ENCODE data around the gene ARMH1. TPM values are rescaled to one million over a fixed set of nuclear protein-coding genes. Genes with fewer than 3 reads are reported as not detected.

ARMH1 gene
- total and polyA plus RNA-seq, 11 donors = 0.33 to 9.9 (median 0.70) TPM; not detected in 3

DNA sequence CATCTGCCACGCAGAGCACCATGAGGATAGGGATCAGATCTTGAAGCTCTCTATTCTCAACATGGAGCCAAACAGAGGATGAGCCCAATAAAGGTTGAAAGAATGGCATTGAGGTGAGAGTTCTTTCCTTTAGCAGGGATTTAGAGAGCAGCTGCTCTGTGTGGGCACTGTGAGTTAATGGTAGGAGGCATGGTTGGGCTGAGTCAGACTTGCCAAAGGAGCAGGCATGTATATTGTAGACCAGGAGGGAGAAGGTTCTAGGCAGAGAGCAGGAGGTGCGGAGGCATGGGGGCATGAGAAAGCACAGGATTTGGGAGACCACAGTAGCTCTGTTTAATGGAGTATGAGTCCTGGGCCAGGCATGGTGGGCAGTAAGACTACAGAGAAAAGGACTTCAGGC lies 32.3 kb upstream of the ARMH1 start:
- Histone ChIP-seq H3K4me3 (no peak overlapping the region), H3K9me3 (no peaks in the 10 kb centered on the region), H3K36me3 (peaks cover 0 to 100% (median 95%) of the 10 kb centered on the region in 9 donors), H3K27me3 (no peaks in the 10 kb centered on the region), H3K4me1 (peaks cover 0 to 56% (median 18%) of the 10 kb centered on the region in 12 donors), H3K27ac (peak overlapping the region in 2 of 12 donors; percentile 6 to 20)
- 94 to 98% (median 97%) methylated on average over 2 of the region's 2 CpGs for WGBS, 4 donors
- DNase-seq (no peak), ATAC-seq (no peak)
- intact Hi-C loops (cut with DNase I) = no loop called here
- TF ChIP-seq POLR2A (IDR thresholded peaks at IDR 0.05) (no peak), CTCF (IDR thresholded peaks at IDR 0.05) (no peak)

- no peak overlapping the region for H3K4me3 ChIP-seq
- DNase-seq (no peak), ATAC-seq (no peak)
- TF ChIP-seq POLR2A (IDR thresholded peaks at IDR 0.05) = no peak
- TF ChIP-seq CTCF (IDR thresholded peaks at IDR 0.05) = no peak
- intact Hi-C loops (cut with DNase I) = no loop called here
- peaks cover 0 to 100% (median 95%) of the 10 kb centered on the region in 9 donors for H3K36me3 ChIP-seq
- no peaks in the 10 kb centered on the region for H3K9me3 ChIP-seq
- H3K27ac ChIP-seq = peak overlapping the region in 3 of 12 donors; percentile 33 to 82 (median 51)
- 81 to 88% (median 87%) methylated on average over 3 of the region's 3 CpGs for WGBS, 4 donors
- H3K4me1 ChIP-seq = peaks cover 0 to 50% (median 17%) of the 10 kb centered on the region in 12 donors
- no peaks in the 10 kb centered on the region for H3K27me3 ChIP-seq
Measured at GRCh38 chr1:44642925-44643324, 31.6 kb upstream of the ARMH1 start.

DNA sequence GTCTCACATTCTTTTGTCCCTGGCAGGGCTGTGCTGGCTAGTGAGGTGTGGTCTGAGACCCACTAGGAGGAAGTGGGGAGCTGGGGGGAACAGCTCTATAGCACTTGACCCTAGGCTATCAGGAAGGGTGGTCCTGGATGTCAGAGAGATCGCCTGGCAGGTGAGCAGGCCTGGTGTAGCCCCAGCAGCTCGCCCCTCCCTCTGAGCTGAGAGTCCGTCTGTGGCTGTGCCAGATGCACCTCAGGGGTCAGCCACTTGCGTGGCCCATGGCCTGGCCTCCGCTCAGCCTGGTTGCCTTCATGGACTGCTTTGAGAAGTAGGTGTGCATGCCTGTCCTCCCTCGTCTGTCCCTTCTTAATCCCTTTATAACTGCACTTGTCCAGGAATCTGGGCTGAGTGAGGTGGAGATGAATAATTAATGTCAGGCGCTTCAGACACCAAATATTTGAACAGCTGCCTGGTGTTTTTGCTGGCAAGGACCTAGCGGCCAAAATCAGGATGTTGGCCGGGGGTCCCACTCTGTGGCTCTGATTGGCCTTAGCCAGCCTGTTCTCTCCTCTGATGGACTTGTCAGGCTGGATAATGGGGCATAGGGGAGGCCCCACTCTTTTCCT lies 30.7 kb upstream of the ARMH1 start:
- Histone ChIP-seq H3K27ac (peak overlapping the region in 6 of 12 donors; percentile 15 to 82 (median 32)), H3K4me3 (no peak overlapping the region), H3K36me3 (peaks cover 0 to 100% (median 94%) of the 10 kb centered on the region in 9 donors), H3K27me3 (no peaks in the 10 kb centered on the region), H3K4me1 (peaks cover 0 to 47% (median 17%) of the 10 kb centered on the region in 12 donors), H3K9me3 (no peaks in the 10 kb centered on the region)
- WGBS, 4 donors = 48 to 73% (median 63%) methylated on average over 8 to 9 of the region's 9 CpGs
- ATAC-seq (peak in 1 of 4 donors; percentile 8), DNase-seq (no peak)
- TF ChIP-seq POLR2A (IDR thresholded peaks at IDR 0.05) = no peak
- TF ChIP-seq CTCF (IDR thresholded peaks at IDR 0.05) = no peak
- intact Hi-C loops (cut with DNase I) = no loop called here

DNA sequence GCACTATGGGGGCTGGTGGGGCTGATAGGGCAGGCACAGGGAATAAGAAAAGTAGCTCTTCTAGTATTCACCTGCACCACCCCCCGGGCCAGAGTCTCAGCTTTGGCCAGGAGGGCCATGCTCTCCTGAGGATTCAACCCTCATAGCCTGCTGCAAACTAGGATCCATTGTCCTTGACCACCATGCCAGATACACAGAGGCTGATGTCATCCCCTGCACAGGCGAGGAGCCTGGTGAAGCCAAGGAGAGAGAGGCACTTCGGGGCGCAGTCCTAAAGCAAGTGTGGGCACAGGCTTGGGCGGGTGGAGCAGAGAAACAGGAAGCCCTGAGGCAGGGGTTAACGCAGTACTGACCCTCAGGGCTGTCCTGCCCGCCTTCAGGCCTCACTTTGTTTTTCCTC lies 29.7 kb upstream of the ARMH1 start:
- Histone ChIP-seq H3K4me3 (no peak overlapping the region), H3K9me3 (no peaks in the 10 kb centered on the region), H3K36me3 (peaks cover 0 to 100% (median 92%) of the 10 kb centered on the region in 9 donors), H3K27me3 (no peaks in the 10 kb centered on the region), H3K27ac (peak overlapping the region in 3 of 12 donors; percentile 26 to 82 (median 33)), H3K4me1 (peaks cover 0 to 44% (median 16%) of the 10 kb centered on the region in 12 donors)
- TF ChIP-seq POLR2A (IDR thresholded peaks at IDR 0.05) (no peak), CTCF (IDR thresholded peaks at IDR 0.05) (no peak)
- intact Hi-C loops (cut with DNase I) = no loop called here
- ATAC-seq (no peak), DNase-seq (no peak)
- WGBS, 4 donors = 89 to 96% (median 92%) methylated on average over 6 to 7 of the region's 7 CpGs

Data from heart left ventricle (tissue), 16 donors.